HG03175 (cell line): Measurements from ENCODE around the gene UBFD1.
"Not testable (repeated sequence)": the region's sequence is repeated elsewhere in the genome, so short reads cannot be mapped to it uniquely, and the experiment has no call there.

Experiments
- ATAC-seq: cut with Tn5 transposase; IDR thresholded peaks from one replicate; pipeline ENCODE4 v1.9.1; 2021; ENCODE audit warnings: mild to moderate bottlenecking, moderate library complexity; ENCODE audit not compliant: unreplicated experiment

UBFD1 gene, protein sequence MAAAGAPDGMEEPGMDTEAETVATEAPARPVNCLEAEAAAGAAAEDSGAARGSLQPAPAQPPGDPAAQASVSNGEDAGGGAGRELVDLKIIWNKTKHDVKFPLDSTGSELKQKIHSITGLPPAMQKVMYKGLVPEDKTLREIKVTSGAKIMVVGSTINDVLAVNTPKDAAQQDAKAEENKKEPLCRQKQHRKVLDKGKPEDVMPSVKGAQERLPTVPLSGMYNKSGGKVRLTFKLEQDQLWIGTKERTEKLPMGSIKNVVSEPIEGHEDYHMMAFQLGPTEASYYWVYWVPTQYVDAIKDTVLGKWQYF

DNA sequence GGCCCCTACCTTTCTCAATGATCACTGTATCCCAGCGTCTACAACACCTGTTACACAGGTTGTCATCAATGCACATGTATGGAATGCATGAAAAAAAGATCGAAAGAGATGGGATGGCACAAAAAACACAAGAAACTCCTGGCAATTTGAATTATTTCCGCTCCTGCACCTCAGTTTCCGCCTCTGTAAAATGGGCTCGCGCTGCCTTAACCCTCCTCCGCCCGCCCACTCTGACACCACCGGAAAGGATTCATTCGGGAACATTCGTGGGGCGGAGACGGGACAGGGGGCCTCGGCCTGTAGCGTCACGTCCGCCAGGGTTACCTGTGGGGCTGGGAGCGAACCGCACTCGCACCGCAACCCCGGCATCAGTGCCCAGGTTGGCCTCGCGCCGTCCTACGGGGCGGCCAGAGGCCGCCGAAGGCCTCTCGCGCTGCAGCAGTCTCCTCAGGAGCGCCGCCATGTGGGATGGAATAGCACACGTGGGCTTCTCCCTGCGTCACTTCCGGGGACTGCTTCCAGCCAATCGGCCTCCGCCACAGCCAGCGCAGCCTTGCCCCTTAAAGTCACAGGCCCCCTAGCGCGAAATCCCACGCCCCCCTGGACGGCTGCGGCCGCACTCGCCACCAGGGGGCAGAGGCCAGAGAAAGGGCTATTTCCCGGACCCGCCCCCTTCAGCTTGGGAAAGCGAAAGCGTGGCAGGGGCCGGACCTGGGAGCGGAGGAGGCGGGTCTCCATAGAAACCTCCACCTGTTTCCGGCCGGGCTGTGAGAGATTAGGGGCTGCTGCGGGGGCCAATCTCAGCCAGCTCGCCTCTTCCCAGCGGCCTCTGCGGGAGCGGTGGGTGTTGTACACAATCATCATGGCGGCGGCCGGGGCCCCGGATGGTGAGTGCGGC lies at the start of gene UBFD1, which contains the start of gene EARS2:
UBFD1 (plus strand) TSS at position 847 of the 898 bp plus-strand sequence; CDS start at position 863, 16 bp downstream.
EARS2 (minus strand) TSS at position 470 of the 898 bp plus-strand sequence; CDS start at position 463, 7 bp downstream.
- peak; percentile 90 for ATAC-seq

DNA sequence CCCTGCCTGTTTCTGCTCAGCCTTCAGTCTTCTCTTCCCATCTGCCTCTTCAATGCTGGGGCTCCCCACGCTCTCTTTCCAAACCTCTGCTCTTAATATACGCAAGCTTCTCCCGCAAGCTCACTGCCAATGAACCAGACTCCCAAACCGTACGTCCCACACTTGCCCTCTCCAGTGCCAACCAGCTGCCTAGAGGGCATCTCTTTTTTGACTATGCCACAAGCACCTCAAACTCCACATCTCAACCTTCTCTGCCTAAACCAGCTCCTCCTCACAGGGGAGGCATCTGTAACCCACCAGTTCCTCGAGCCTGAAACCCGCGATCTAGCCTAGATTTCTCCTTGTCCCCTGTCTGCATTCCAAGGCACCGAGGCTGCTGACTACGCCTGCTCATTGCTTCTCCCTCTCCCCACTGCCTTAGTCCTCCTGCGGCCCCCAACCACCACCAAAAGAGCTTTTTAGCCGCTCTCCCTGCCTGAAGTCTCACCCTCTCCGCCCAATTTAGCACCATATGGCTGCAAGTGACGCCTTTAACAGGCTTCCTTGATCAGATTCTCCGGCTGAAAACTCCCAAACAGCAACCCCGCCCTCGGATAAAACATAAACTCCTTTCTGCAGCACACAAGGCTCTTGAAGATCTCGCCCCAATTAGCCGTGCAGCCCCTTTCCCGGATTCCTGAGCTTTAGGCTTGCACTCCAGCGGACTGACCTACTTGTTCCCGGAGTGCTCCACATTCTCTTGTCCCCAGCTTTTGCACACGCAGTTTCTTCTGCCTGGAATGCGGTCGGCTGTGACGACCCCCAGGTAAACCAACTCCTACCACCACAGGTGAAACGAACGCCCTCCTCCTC lies 48.7 kb upstream of the UBFD1 start:
- ATAC-seq, result no peak

DNA sequence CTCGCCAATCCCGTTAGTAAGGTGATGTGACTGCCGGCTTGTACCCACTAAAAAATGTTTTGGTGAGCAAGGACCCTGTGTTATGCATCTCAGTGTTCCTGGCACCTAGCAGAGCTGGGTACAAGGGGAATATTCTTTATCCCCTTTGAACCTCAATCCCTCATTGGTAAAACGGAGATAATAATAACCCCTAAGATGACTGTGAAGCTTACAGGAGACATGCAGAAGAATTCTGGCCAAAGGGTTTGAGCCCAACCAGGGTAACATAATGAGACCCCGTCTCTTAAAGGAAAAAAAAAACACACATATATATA lies 48.1 kb upstream of the UBFD1 start:
- no peak for ATAC-seq

DNA sequence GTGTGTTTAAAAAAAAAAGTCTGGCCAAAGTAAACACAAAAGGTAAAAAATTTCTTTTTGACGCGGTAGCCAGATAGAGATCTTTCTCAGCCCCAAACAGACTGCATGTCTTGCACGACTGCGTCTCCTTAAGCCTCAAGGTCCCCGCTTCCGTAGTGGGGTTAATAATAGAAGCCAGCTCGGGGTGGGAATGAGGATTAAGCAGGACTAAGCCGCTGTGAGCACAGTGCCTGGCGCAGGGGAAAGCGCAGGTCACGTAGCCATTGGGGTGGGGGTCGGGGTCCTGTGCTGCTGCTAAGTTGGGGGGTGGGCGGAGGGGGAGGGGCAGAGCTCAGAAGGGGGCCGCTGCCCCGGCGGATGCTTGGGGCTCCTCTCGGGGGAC lies 47.8 kb upstream of the UBFD1 start:
- ATAC-seq, result peak; percentile 13

DNA sequence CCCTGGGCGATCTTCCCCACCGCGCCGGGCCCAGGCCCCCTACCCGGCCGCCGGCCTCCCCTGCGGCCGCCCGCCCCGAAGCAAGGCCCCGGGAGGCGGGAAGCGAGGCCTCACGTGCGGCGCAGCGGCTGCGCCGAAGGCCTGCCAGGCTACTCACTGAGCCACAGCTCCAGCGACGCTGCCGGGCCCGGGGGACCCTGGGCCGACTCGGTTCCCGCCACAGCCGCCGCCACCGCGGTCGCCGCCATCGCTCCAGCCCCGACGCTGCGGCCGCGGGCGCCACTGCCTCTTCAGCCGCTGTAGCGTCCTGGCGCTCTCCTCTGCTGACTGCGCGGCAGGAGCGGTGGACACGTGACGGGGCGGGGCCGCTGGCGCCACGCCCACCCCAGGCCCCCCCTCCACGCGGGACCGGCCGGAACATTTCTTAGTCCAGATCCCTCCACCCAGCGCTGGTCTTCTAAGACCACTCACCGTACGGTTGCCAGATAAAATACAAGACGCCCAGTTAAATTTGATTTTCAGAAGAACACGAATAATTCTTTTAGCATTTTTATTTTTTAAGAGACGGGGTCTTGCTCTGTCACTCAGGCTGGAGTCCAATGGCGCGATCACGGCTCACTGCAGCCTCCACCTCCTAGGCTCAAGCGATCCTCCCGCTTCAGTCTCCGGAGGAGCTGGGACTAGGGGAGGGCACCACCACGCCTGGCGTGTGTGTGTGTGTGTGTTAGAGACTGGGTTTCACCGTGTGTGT lies 47.2 kb upstream of the UBFD1 start, which contains the start of gene GGA2:
GGA2 (minus strand) TSS at position 331 of the 751 bp plus-strand sequence; CDS start at position 248, 83 bp downstream.
- ATAC-seq, result peak; percentile 75

DNA sequence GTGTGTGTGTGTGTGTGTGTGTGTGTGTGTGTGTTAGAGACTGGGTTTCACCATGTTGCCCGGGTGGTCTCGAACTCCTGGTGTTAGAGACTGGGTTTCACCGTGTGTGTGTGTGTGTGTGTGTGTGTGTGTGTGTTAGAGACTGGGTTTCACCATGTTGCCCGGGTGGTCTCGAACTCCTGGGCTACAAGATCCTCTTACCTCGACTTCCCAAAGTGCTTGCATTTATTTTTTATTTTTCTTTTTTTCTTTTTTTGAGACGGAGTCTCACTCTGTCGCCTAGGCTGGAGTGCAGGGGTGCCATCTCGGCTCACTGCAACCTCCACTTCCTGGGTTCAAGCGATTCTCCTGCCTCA lies 46.6 kb upstream of the UBFD1 start:
- ATAC-seq, result not testable (repeated sequence)

DNA sequence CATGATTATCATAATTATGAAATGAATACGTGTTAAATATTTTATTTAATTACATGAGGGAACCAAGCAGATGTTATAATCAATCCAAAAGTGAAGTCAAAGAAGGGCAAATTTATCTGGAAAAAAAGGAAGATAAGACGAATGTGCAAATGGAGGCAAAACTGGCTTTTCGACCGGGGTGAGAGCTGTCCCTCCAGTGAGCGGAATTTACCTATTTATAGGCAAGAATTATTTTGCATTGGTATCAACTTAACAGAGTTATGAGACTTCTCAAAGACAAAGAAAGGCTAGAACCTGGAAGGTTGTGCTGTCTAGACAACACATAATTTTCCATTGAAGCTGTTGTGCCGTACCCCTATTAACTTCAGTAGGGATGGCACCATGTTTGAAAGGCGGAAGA lies 45.8 kb upstream of the UBFD1 start:
- no peak for ATAC-seq

DNA sequence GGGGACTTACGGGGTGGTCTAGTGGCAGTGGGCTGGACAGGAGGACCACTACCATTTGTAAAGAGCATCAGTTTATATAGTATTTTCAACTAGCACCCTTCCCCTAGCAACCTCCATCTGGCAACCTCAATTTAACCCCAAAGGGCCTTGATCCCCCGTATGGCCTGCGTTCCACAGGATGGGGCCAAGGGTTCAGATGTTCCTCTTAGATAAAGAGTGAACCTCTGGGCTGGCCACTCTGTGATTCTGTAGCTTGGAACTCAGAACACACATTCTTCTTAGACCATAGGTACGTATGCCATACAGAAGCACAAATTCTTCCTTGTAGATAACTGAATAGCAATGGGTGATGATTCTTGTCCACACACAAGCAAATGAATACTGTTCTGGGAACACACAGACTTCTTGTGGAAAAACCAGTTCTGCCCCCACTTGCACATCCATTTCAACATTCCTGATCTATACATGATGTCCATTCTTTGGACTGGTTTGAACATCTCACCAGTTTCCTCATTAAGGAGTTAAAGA lies 45.3 kb upstream of the UBFD1 start:
- no peak for ATAC-seq

DNA sequence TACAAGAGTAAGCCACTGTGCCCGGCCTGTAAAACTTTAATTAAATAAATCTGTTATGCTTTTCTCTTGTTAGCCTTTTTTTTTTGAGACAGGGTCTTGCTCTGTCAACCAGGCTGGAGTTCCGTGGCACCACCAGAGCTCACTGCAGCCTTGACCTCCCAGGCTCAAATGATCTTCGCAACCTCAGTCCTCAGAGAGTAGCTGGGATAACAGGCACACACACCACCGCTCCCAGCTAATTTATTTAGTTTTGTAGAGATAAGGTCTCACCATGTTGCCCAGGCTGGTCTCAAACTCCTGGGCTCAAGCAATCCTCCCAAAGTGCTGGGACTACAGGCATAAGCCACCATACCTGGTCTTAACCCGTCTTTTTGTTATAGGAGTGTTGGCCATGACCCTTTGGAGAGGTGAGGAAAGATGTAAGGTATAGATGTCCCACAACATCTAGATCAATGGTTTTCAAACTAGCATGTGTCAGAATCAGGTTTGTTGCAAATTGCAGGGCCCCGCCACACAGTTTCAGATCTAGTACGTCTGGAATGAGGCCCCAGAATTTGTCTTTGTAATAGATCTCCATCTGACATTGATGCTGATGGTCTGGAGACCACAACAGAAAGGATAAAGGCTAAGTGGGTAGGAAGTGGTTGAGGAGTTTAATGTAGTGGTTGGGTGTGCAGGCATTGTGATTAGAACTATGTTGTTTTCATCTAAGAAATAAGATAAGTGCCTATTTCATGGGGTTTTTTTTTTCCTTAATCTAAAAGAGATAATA lies 43.0 kb upstream of the UBFD1 start:
- ATAC-seq, result no peak

DNA sequence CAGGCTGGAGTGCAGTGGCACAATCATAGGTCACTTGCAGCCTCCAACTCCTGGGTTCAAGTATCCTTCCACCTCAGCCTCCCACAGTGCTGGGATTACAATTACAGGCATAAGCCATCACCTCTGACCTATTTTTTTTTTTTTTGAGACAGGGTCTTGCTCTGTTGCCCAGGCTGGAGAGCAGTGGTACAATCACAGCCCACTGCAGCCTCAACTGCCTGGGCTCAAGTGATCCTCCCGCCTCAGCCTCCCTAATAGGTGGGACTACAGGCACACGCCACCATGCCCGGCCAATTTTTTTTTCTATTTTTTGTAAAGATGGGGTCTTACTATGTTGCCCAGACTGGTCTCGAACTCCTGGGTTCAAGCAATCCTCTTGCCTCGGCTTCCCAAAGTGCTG lies 41.6 kb upstream of the UBFD1 start:
- no peak for ATAC-seq

DNA sequence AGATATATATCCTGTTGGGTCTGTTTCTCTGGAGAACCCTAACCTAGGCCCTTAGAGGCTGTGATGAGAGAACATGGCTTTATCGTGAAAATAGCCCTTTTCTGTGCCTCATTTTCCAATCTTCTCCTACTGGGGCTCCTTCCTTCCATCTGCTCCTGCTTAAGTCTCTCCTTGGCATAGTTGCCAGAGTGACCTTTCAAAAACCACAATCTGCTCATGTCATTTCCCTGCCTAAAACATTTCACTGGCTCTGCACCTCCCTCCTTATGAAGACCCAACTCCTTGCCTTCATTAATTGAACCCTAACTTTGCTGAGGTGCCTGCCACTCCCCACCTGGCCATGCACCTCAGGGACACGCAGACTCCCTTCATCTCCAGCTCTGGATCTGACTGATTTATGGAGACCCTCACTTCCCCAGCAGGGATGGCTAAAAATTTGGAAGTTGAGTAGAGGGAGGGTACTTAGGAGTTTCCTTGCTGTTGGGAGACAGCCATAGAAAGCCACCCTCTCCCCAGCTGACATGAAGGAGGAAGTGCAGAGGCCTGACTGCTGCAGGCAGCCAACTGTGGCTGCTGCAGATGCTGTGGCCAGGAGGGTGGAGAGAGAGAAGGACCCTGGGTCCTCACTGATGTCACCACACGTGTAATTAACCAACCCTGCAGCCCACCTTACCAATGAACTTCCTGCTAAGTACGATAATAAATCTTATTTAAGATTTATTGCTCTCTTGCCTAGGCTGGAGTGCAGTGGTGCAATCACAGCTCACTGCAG lies 41.0 kb upstream of the UBFD1 start:
- ATAC-seq, result peak; percentile 43

DNA sequence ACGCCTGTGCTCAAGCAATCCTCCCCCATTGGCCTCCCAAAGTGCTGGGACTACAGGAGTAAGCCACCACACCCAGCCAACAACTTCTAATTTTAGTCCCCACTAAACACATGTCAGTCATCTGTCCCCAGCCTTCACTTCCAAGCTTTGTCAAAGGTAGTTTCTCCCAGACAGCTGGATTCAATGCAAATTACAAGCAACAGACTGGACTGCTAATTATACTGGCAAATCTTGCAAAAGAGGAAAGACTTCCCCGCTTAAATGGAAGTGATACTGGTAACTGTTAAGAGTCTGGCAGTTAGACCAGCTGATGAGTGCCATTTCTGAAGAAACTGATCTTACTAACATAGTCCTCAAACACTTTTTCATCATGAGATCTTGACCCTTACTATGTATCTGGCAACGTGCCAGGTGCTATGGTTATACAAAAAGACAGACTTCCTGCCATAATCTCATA lies 39.1 kb upstream of the UBFD1 start:
- peak; percentile 55 for ATAC-seq

DNA sequence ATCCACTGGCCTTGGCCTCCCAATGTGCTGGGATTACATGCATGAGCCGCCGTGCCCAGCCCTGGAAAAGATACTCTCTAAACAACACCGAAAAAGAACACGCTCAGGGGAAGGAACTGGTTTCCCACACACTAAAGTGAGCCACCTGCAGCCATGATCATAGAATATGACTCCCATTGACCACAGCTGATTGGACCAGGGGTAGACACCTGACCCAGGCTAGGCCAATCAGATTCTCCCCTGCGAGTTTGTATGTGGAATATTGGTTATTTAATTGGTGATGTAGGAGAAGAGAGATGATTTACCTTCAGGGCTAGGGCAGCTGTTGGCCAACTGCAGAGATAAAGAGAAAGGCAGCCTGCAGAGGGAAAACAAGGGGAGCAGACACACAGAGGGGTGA lies 38.2 kb upstream of the UBFD1 start:
- no peak for ATAC-seq

DNA sequence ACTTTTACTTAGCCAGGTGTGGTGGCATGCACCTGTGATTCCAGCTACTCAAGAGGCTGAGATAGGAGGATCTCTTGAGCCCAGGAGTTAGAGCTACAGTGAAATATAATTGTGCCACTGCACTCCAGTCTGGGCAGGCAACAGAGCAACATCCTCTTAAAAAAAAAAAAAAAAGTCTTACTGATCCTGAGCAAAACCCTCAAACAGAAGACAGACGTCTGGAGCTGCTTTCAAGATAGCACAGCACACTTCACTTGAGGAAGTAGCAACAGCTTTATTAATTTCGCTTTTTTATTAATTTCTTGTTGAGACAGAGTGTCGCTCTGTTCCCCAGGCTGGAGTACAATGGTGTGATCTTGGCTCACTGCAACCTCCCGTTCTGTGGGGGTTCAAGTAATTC lies 37.0 kb upstream of the UBFD1 start:
- ATAC-seq, result no peak

DNA sequence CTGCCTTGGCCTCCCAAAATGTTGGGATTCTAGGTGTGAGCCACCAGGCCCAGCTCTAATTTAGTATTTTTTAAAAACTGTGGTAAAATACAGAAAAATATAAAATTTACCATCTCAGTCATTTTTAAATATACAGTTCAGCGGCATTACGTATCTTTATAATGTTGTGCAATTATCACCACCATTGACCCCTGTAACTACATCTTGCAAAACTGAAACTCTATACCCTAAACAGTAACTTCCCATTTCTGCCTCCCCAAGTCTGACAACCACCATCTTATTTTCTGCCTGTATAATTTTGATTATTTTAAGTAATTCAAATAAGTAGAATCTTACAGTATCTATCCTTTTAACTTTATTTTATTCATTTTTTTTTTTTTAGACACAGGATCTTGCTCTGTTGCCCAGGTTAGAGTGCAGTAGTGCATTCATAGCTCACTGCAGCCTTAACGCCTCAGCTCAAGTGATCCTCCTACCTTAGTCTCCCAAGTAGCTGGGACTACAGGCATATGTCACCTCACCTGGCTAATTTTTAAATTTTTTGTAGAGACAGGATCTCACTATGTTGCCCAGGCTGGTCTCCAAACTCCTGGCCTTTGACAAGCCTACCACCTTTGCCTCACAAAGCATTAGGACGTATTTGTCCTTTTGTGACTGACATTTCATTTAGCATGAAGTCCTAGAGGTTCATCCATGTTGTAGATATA lies 36.3 kb upstream of the UBFD1 start:
- ATAC-seq, result no peak

DNA sequence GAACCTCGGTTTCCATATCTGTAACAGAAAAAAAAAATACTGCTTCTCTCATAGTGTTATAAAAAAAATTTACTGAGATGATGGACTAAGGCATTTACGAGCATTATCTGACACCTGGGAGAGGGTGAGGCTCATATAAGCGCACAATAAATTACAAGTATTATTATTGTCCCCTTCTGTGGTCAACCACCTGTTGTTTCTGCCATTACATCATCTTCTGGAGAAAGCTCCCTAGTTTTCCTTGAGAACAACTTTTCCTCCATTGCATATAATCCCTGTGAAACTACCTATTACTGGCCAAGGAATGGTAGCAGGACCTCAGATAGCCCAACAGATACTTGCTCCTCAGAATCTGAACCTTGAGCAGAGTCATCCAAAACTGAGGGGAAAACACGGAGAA lies 35.6 kb upstream of the UBFD1 start:
- ATAC-seq, result no peak

DNA sequence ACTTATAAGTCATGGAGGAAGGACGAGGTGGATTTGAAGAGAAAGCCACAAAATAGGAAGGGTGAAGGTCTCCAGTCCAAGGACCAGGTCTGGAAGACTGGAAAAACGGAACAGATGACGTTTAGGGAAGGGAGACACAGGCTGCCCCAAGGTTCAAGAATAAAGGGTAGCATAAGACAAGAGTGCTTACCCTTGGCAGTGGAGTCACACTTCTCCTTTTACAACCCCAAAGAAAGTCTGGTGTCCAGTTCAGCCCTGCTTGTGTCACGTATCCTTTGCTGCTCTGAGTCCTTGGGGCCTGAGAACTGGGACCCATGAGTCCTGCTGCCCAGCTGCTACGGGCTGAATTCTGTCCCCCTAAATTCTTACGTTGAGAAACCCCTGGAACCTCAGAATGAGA lies 34.2 kb upstream of the UBFD1 start:
- no peak for ATAC-seq

DNA sequence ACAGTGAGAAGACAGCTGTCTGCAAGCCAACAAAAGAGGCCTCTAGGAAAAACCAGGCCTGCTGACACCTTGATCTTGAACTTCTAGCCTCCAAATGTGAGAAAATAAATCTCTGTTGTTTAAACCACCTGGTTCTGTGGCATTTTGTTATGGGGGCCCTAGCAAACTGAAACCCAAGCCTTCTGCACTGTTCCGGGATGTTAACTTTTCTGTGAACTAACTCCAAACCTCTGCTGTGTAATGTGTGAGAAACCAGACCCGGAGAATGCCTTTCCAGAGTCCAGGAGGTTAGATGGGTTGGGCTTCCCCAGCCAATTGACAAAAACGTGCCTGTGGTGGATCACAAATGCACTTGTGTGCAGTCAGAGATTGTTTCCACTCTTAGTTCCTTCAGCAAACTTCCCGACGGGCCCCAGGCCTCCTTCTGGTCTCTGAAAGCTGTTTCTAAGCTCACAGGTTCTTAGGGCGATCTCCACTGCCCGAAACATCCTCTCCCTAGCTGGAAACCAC lies 33.6 kb upstream of the UBFD1 start:
- no peak for ATAC-seq
